ENCODE data around the gene ROM1. TPM values are rescaled to one million over a fixed set of nuclear protein-coding genes. Genes with fewer than 3 reads are reported as not detected.
A peak's percentile ranks its signal among the peaks of the same experiment; 100 is the strongest.

Gene ROM1
- total and polyA plus RNA-seq, 2 experiments from 2014 or later = 1.5 to 3.2 TPM

DNA sequence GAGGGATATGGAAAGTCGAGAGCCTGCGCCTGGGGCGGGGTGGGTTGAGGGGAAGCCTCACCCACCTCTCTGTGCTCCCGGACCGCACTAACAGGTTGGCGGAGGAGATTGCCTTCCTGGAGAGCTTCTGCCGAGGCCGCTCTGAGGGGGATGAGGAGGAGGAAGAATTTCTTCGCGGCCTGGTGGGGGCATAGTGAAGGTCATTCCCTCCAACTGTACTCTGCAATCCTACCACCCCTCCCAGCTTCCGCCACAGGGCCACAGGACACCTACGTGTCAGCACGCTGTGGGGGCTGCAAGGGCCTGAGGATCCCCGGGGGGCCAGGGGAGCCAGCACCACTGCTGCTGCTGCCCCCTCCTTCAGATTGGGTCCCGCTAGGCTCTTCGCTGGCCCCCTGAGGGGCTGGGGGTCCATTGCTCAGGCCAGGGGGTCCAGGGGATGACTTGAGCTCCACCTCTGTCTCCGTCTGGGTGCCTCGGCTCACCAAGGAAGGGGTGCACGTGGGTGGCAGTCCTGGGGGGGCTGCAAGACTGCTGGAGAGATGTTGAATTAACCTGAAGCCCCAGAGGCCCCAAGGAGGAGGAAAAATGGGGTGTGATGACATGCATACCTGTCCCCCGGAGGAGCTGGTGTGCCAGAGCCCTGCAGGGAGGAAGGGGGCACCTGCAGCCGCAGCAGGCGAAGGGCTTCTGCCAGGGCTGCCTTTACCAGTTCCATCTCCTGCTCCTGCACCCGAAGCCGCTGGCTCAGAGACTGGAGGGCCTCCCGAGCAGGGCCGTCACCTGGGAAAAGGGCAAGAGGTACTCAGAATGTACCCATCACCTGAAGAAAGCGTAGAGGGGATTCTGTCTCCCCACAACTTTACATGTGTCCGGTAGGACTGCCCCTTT is 2.0 kb upstream of the ROM1 start:
- peaks cover 15% of the 10 kb centered on the region for H3K4me1 ChIP-seq (ENCODE audit: insufficient read depth)
- H3K9me2 ChIP-seq (replicated peaks; ENCODE audit: insufficient read depth) = no peaks in the 10 kb centered on the region
- H3K27ac ChIP-seq = peak overlapping the region; percentile 97
- peak overlapping the region; percentile 88 for H2AFZ ChIP-seq
- no peaks in the 10 kb centered on the region for H3K36me3 ChIP-seq (replicated peaks; ENCODE audit: insufficient read depth, low read depth)
- H3K27me3 ChIP-seq = no peaks in the 10 kb centered on the region
- no peaks in the 10 kb centered on the region for H4K20me1 ChIP-seq (ENCODE audit: insufficient read depth, poor library complexity, severe bottlenecking)
- H3K4me3 ChIP-seq = peak overlapping the region; percentile 87
- 74% methylated on average over 20 of the region's 28 CpGs for WGBS (ENCODE audit: low lambda C conversion rate, missing lambda C conversion rate)
- H3K9me3 ChIP-seq (ENCODE audit: low read depth) = no peaks in the 10 kb centered on the region
- H3K79me2 ChIP-seq = peaks cover 11% of the 10 kb centered on the region
- DNase-seq (ENCODE audit: low spot score) = no peak
- TF ChIP-seq EZH2phosphoT487 (IDR thresholded peaks at IDR 0.05; ENCODE audit: low read depth, severe bottlenecking, unreplicated experiment) = no peak
- no peak for TF ChIP-seq EZH2 (IDR thresholded peaks at IDR 0.05; ENCODE audit: borderline replicate concordance)
- TF ChIP-seq CTCF (IDR thresholded peaks at IDR 0.05; ENCODE audit: poor library complexity) = no peak
- H3K4me2 ChIP-seq = peak overlapping the region; percentile 98

DNA sequence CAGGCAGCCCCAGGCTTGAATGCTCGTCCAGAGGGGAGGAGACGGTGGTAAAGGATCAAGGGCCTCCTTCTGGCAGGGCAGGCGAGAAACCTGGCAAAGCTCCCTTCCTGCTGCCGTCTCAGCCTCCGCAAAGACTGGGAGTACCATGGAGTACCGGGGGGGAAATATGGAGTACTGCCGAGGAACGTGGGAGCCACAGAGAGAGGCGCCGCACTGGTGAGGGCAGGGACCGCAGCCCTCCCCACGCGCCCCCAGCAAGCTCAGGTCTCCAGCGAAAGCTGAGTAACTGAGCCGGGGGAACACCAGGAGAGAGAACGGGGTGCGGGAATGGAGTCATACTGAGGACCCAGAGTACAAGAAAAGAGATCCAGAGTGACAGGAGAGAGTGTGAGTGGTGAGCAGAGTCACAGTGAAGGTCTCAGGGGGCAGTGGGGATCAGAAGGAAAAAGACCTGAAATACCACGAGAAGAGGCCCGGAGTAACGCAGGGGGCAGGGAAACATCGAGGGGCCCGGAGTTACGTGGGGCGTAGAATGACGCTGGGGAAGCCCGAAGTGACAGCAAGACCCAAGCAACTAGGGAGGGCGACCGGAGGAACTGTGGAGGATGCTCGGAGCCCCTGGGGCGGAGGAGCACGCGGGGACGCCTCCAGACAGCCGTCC is 1.2 kb upstream of the ROM1 start:
- WGBS (ENCODE audit: low lambda C conversion rate, missing lambda C conversion rate) = 5% methylated on average over 26 of the region's 34 CpGs
- Histone ChIP-seq H3K27me3 (no peaks in the 10 kb centered on the region), H3K4me2 (peak overlapping the region; percentile 98), H3K9me2 (replicated peaks; ENCODE audit: insufficient read depth) (no peaks in the 10 kb centered on the region), H4K20me1 (ENCODE audit: insufficient read depth, poor library complexity, severe bottlenecking) (no peaks in the 10 kb centered on the region), H3K27ac (peak overlapping the region; percentile 97), H2AFZ (peak overlapping the region; percentile 88), H3K36me3 (replicated peaks; ENCODE audit: insufficient read depth, low read depth) (no peaks in the 10 kb centered on the region), H3K4me1 (ENCODE audit: insufficient read depth) (peaks cover 15% of the 10 kb centered on the region), H3K9me3 (ENCODE audit: low read depth) (no peaks in the 10 kb centered on the region), H3K4me3 (peak overlapping the region; percentile 87), H3K79me2 (peaks cover 11% of the 10 kb centered on the region)
- no peak for TF ChIP-seq EZH2phosphoT487 (IDR thresholded peaks at IDR 0.05; ENCODE audit: low read depth, severe bottlenecking, unreplicated experiment)
- TF ChIP-seq EZH2 (IDR thresholded peaks at IDR 0.05; ENCODE audit: borderline replicate concordance) = no peak
- TF ChIP-seq CTCF (IDR thresholded peaks at IDR 0.05; ENCODE audit: poor library complexity) = no peak
- peak; percentile 73 for DNase-seq (ENCODE audit: low spot score)

GRCh38 chr11:62613291-62613778 is 278 bp downstream of the ROM1 start:
- no peak for DNase-seq (ENCODE audit: low spot score)
- Histone ChIP-seq H3K9me2 (replicated peaks; ENCODE audit: insufficient read depth) (no peaks in the 10 kb centered on the region), H4K20me1 (ENCODE audit: insufficient read depth, poor library complexity, severe bottlenecking) (no peaks in the 10 kb centered on the region), H3K36me3 (replicated peaks; ENCODE audit: insufficient read depth, low read depth) (no peaks in the 10 kb centered on the region), H3K79me2 (peaks cover 14% of the 10 kb centered on the region), H3K9me3 (ENCODE audit: low read depth) (no peaks in the 10 kb centered on the region), H2AFZ (no peak overlapping the region), H3K4me3 (no peak overlapping the region), H3K27me3 (no peaks in the 10 kb centered on the region), H3K27ac (peak overlapping the region; percentile 97), H3K4me1 (ENCODE audit: insufficient read depth) (peaks cover 15% of the 10 kb centered on the region), H3K4me2 (peak overlapping the region; percentile 98)
- WGBS (ENCODE audit: low lambda C conversion rate, missing lambda C conversion rate) = 86% methylated on average over 15 of the region's 15 CpGs
- TF ChIP-seq CTCF (IDR thresholded peaks at IDR 0.05; ENCODE audit: poor library complexity) (no peak), EZH2 (IDR thresholded peaks at IDR 0.05; ENCODE audit: borderline replicate concordance) (no peak), EZH2phosphoT487 (IDR thresholded peaks at IDR 0.05; ENCODE audit: low read depth, severe bottlenecking, unreplicated experiment) (no peak)

Measured in hepatocyte (in vitro differentiated cells).